ENCODE measurements around the gene GOT2. TPM values are rescaled to one million over a fixed set of nuclear protein-coding genes. Genes with fewer than 3 reads are reported as not detected.

Gene GOT2
- total RNA-seq, 1 experiment from 2014 or later: 135 TPM

GRCh38 chr16:58678269-58678668, 55.8 kb downstream of the GOT2 start:
- Histone ChIP-seq H3K9ac (ENCODE audit: low read length) (no peak overlapping the region), H3K27me3 (ENCODE audit: insufficient read depth, low read length) (no peaks in the 10 kb centered on the region), H3K4me3 (replicated peaks in 1 of 2; ENCODE audit: low read depth in 1 of 2, low read length in 2 of 2) (no peak overlapping the region), H3K9me2 (ENCODE audit: insufficient read depth) (no peaks in the 10 kb centered on the region), H3K9me3 (ENCODE audit: control insufficient read depth in 1 of 2, insufficient read depth in 1 of 2, low read depth in 1 of 2, low read length in 2 of 2) (no peaks in the 10 kb centered on the region), H2AFZ (ENCODE audit: low read depth, low read length, poor library complexity, severe bottlenecking) (no peak overlapping the region), H3K27ac (ENCODE audit: low read depth, low read length) (no peak overlapping the region), H3K79me2 (ENCODE audit: insufficient read depth, low read length) (no peaks in the 10 kb centered on the region), H3K4me2 (ENCODE audit: low read length) (no peak overlapping the region), H3K4me1 (ENCODE audit: control insufficient read depth in 1 of 2, insufficient read depth in 2 of 2, low read length in 2 of 2) (no peaks in the 10 kb centered on the region), H4K20me1 (ENCODE audit: insufficient read depth) (no peaks in the 10 kb centered on the region), H3K36me3 (ENCODE audit: control insufficient read depth in 1 of 2, insufficient read depth in 2 of 2, low read length in 2 of 2) (no peaks in the 10 kb centered on the region; a peak in 1 of 4 replicates)
- CTCF ChIA-PET: interaction anchor here (1.0 to 1.7 kb wide), 2 partner anchors 78 to 336 kb away, joined by 3 to 15 read pairs; no protein-coding TSS in a partner anchor
- ATAC-seq (no peak), DNase-seq (ENCODE audit: low read depth, low spot score) (no peak)
- POLR2A ChIA-PET: no interaction called here
- RAD21 ChIA-PET (ENCODE audit: low non-redundant PET in 1 of 2, low total read pairs in 2 of 2, uncharacterized antibody in 2 of 2, unreplicated experiment in 2 of 2): interaction anchor here (0.9 to 1.5 kb wide), 2 partner anchors 78 kb away, joined by 4 to 8 read pairs; no protein-coding TSS in a partner anchor
- intact Hi-C loops (cut with micrococcal nuclease): loop anchor here (1.0 kb wide), 1 partner anchor 78 kb away; no protein-coding TSS in a partner anchor
- BruUV-seq (replicated peaks): no TSS peak
- TF ChIP-seq MAX (IDR thresholded peaks at IDR 0.05): no peak
- no peak for TF ChIP-seq YY1 (IDR thresholded peaks at IDR 0.05; ENCODE audit: extremely low read depth, insufficient replicate concordance, low read depth, low read length)
- TF ChIP-seq JUND (IDR thresholded peaks at IDR 0.05): no peak
- no peak for TF ChIP-seq POLR2AphosphoS5 (IDR thresholded peaks at IDR 0.05; ENCODE audit: low read depth, low read length)
- TF ChIP-seq EGR1 (IDR thresholded peaks at IDR 0.05; ENCODE audit: low read depth): no peak
- no peak for TF ChIP-seq FOSL1 (IDR thresholded peaks at IDR 0.05; ENCODE audit: low read depth)
- no peak for TF ChIP-seq EZH2phosphoT487 (IDR thresholded peaks at IDR 0.05; ENCODE audit: borderline replicate concordance)
- TF ChIP-seq ATF3 (IDR thresholded peaks at IDR 0.05): no peak
- TF ChIP-seq ELF1 (IDR thresholded peaks at IDR 0.05; ENCODE audit: borderline replicate concordance, low read depth): no peak
- TF ChIP-seq CBX3 (IDR thresholded peaks at IDR 0.05; ENCODE audit: low read depth): no peak
- no peak for TF ChIP-seq TCF7L2 (IDR thresholded peaks at IDR 0.05; ENCODE audit: borderline replicate concordance, extremely low read depth, insufficient read depth, insufficient read length)
- TF ChIP-seq ZFX (IDR thresholded peaks at IDR 0.05): no peak
- TF ChIP-seq REST (IDR thresholded peaks at IDR 0.05; ENCODE audit: low read depth): no peak
- no peak for TF ChIP-seq SRF (IDR thresholded peaks at IDR 0.05; ENCODE audit: low read depth)
- no peak for TF ChIP-seq ZBTB33 (IDR thresholded peaks at IDR 0.05; ENCODE audit: extremely low read depth, insufficient replicate concordance, low read length)
